GM19438 (cell line): Measurements from ENCODE around the gene USP3.
"Not testable (repeated sequence)": the region's sequence is repeated elsewhere in the genome, so short reads cannot be mapped to it uniquely, and the experiment has no call there.

ENCODE experiments used
- ATAC-seq: cut with Tn5 transposase; IDR thresholded peaks from one replicate; pipeline ENCODE4 v1.9.1; 2021; ENCODE audit warnings: low read depth; ENCODE audit not compliant: unreplicated experiment

Gene USP3

GRCh38 chr15:63509955-63510940 lies 5.9 kb downstream of the USP3 start:
- no peak for ATAC-seq

GRCh38 chr15:63512148-63512547 lies 7.8 kb downstream of the USP3 start:
- ATAC-seq: no peak

GRCh38 chr15:63513271-63513670 lies 8.9 kb downstream of the USP3 start:
- no peak for ATAC-seq

GRCh38 chr15:63513728-63514127 lies 9.3 kb downstream of the USP3 start:
- no peak for ATAC-seq

- no peak for ATAC-seq
Observed at GRCh38 chr15:63514531-63514943, 10.1 kb downstream of the USP3 start.

GRCh38 chr15:63517202-63517601 lies 12.8 kb downstream of the USP3 start:
- no peak for ATAC-seq

- ATAC-seq: no peak
Observed at GRCh38 chr15:63517628-63518027, 13.2 kb downstream of the USP3 start.

- no peak for ATAC-seq
Observed at GRCh38 chr15:63519041-63519440, 14.6 kb downstream of the USP3 start.

- ATAC-seq: no peak
Observed at GRCh38 chr15:63519548-63520178, 15.3 kb downstream of the USP3 start.

GRCh38 chr15:63520462-63520861 lies 16.1 kb downstream of the USP3 start:
- ATAC-seq: not testable (repeated sequence)

GRCh38 chr15:63522225-63522578 lies 17.8 kb downstream of the USP3 start:
- no peak for ATAC-seq

GRCh38 chr15:63523306-63523990 lies 19.1 kb downstream of the USP3 start:
- no peak for ATAC-seq

GRCh38 chr15:63524316-63525015 lies 20.1 kb downstream of the USP3 start:
- ATAC-seq: no peak

- ATAC-seq: no peak
Observed at GRCh38 chr15:63526401-63526800, 22.0 kb downstream of the USP3 start.

GRCh38 chr15:63528138-63528659 lies 23.8 kb downstream of the USP3 start:
- ATAC-seq: no peak

- ATAC-seq: no peak
Observed at GRCh38 chr15:63530235-63530634, 25.8 kb downstream of the USP3 start.

GRCh38 chr15:63530752-63531299 lies 26.4 kb downstream of the USP3 start:
- no peak for ATAC-seq

- ATAC-seq: no peak
Observed at GRCh38 chr15:63531586-63531985, 27.2 kb downstream of the USP3 start.

- no peak for ATAC-seq
Observed at GRCh38 chr15:63532307-63532744, 27.9 kb downstream of the USP3 start.

GRCh38 chr15:63534888-63535287 lies 30.5 kb downstream of the USP3 start:
- ATAC-seq: not testable (repeated sequence)
